Measurements from ENCODE around the gene PRKD2.

DNA sequence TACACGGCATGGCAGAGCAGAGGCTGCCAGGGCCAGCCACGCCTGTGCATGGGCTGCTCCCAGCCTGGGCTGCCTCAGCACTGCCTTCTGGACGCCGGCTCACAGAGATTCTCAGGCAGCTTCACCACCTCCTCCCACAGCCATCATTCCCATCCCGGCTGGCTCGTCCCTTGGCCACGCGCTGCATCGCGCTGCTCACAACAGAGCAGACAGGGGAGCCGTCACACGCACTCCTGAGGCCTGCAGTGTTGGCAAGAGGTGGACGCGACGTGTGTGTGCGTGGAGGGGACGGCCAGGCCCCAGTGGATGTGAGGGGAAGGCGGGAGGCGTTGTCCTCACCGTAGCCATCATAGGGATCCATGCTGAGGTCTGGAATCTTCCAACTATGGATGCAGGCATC, 7.6 kb upstream of the PRKD2 start:
- TF ChIP-seq CTCF (IDR thresholded peaks at IDR 0.05): no peak
- TF ChIP-seq POLR2A (IDR thresholded peaks at IDR 0.05): no peak
